Endothelial cell (in vitro differentiated cells): ENCODE results near the gene HSPA9. TPM values are rescaled to one million over a fixed set of nuclear protein-coding genes. Genes with fewer than 3 reads are reported as not detected.
"Not testable (repeated sequence)": the region's sequence is repeated elsewhere in the genome, so short reads cannot be mapped to it uniquely, and the experiment has no call there.

Source experiments
- DNase-seq: peaks from one replicate; pipeline ENCODE4 v3.0.0; 2021; ENCODE audit warnings: low spot score
- H3K27ac Mint-ChIP-seq: one replicate; pipeline ENCODE4 v1.8.0; 2021; ENCODE audit warnings: mixed read lengths, inconsistent platforms; ENCODE audit not compliant: unreplicated experiment
- H3K27me3 Mint-ChIP-seq: one replicate; pipeline ENCODE4 v1.8.0; 2021; ENCODE audit warnings: mild to moderate bottlenecking, moderate library complexity, mixed read lengths, inconsistent platforms; ENCODE audit not compliant: unreplicated experiment
- H3K36me3 Mint-ChIP-seq: one replicate; pipeline ENCODE4 v1.8.0; 2021; ENCODE audit warnings: mild to moderate bottlenecking, low read depth, mixed read lengths, inconsistent platforms; ENCODE audit not compliant: unreplicated experiment
- H3K4me1 Mint-ChIP-seq: one replicate; pipeline ENCODE4 v1.8.0; 2021; ENCODE audit warnings: mild to moderate bottlenecking, mixed read lengths, inconsistent platforms; ENCODE audit not compliant: unreplicated experiment
- H3K4me3 Mint-ChIP-seq: one replicate; pipeline ENCODE4 v1.8.0; 2021; ENCODE audit warnings: mild to moderate bottlenecking, mixed read lengths, inconsistent platforms; ENCODE audit not compliant: unreplicated experiment
- H3K9me3 Mint-ChIP-seq: one replicate; pipeline ENCODE4 v1.8.0; 2021; ENCODE audit warnings: mixed read lengths, inconsistent platforms; ENCODE audit not compliant: unreplicated experiment
- CTCF ChIP-seq: fragments of 200-600 bp; sonication (generic); IDR thresholded peaks from one replicate; pipeline ENCODE4 v1.5.0; 2021; ENCODE audit warnings: antibody characterized with exemption; ENCODE audit not compliant: unreplicated experiment
- total RNA-seq: library from RNA; stranded (reverse); fragmentation: NEBNext Ultra II Directional; extraction: Animal tissue kit (Norgen Biotek cat#: 25700); gene quantifications from one replicate; pipeline ENCODE4 v1.2.1, GENCODE V29; 2021; ENCODE audit not compliant: unreplicated experiment

HSPA9 gene
- total RNA-seq, 1 donor from 2014 or later: 128 TPM

- Mint-ChIP-seq H3K27ac (no peak overlapping the region), H3K36me3 (peaks cover 31% of the 10 kb centered on the region), H3K4me3 (no peak overlapping the region), H3K9me3 (no peaks in the 10 kb centered on the region), H3K4me1 (peaks cover 2% of the 10 kb centered on the region), H3K27me3 (no peaks in the 10 kb centered on the region)
- TF ChIP-seq CTCF: no peak
- DNase-seq: no peak
Measured at GRCh38 chr5:138515556-138516245, 59.5 kb downstream of the HSPA9 start.

GRCh38 chr5:138514021-138514420 is 61.2 kb downstream of the HSPA9 start:
- Mint-ChIP-seq H3K36me3 (peaks cover 38% of the 10 kb centered on the region), H3K27me3 (peaks cover 1% of the 10 kb centered on the region), H3K9me3 (no peaks in the 10 kb centered on the region), H3K4me1 (no peaks in the 10 kb centered on the region), H3K4me3 (no peak overlapping the region), H3K27ac (no peak overlapping the region)
- no peak for TF ChIP-seq CTCF
- DNase-seq: no peak

GRCh38 chr5:138508958-138509357 is 66.2 kb downstream of the HSPA9 start:
- Mint-ChIP-seq H3K9me3 (no peaks in the 10 kb centered on the region), H3K27me3 (peaks cover 4% of the 10 kb centered on the region), H3K36me3 (peaks cover 38% of the 10 kb centered on the region), H3K4me3 (peak overlapping the region; percentile 7), H3K27ac (peak overlapping the region; percentile 74), H3K4me1 (no peaks in the 10 kb centered on the region)
- DNase-seq: no peak
- TF ChIP-seq CTCF: no peak

GRCh38 chr5:138507485-138507884 is 67.7 kb downstream of the HSPA9 start:
- not testable (repeated sequence) for H3K27ac Mint-ChIP-seq, H3K9me3 Mint-ChIP-seq, H3K27me3 Mint-ChIP-seq, DNase-seq, H3K4me1 Mint-ChIP-seq
- H3K36me3 Mint-ChIP-seq: peaks cover 33% of the 10 kb centered on the region
- H3K4me3 Mint-ChIP-seq: peak overlapping the region; percentile 57

- DNase-seq: no peak
- H3K27me3 Mint-ChIP-seq: peaks cover 4% of the 10 kb centered on the region
- no peak overlapping the region for H3K27ac Mint-ChIP-seq
- no peak overlapping the region for H3K4me3 Mint-ChIP-seq
- H3K9me3 Mint-ChIP-seq: no peaks in the 10 kb centered on the region
- peaks cover 29% of the 10 kb centered on the region for H3K36me3 Mint-ChIP-seq
- no peak for TF ChIP-seq CTCF
- peaks cover 4% of the 10 kb centered on the region for H3K4me1 Mint-ChIP-seq
Measured at GRCh38 chr5:138506370-138507306, 68.6 kb downstream of the HSPA9 start.
